Measurements from ENCODE around the gene CES1. TPM values are rescaled to one million over a fixed set of nuclear protein-coding genes. Genes with fewer than 3 reads are reported as not detected.

The CES1 gene
- total RNA-seq, 1 donor: 2.9 TPM

- H3K9me3 ChIP-seq (ENCODE audit: low read depth, low read length): no peaks in the 10 kb centered on the region
- H3K27me3 ChIP-seq (ENCODE audit: insufficient read depth, low read length): peaks cover 4% of the 10 kb centered on the region
- no peaks in the 10 kb centered on the region for H3K79me2 ChIP-seq (ENCODE audit: insufficient read depth, low read length)
- no peaks in the 10 kb centered on the region for H3K36me3 ChIP-seq (ENCODE audit: insufficient read depth, low read length)
- no peak for TF ChIP-seq CTCF (IDR thresholded peaks at IDR 0.05; ENCODE audit: extremely low read depth, low read depth, low read length)
- no peaks in the 10 kb centered on the region for H4K20me1 ChIP-seq (ENCODE audit: insufficient read depth, low read length)
- DNase-seq (ENCODE audit: insufficient read length, low spot score, missing footprints): no peak
- no peak overlapping the region for H3K4me2 ChIP-seq (ENCODE audit: insufficient read depth, low read length)
- no peak overlapping the region for H3K4me3 ChIP-seq (ENCODE audit: insufficient read depth, low read length)
- no peaks in the 10 kb centered on the region for H3K4me1 ChIP-seq (ENCODE audit: insufficient read depth, low read length)
- no peak overlapping the region for H3K27ac ChIP-seq (ENCODE audit: low read depth, low read length)
- H2AFZ ChIP-seq (ENCODE audit: low read length): no peak overlapping the region
Observed at GRCh38 chr16:55846598-55847346, 13.9 kb upstream of the CES1 start.

- Histone ChIP-seq H3K4me3 (ENCODE audit: insufficient read depth, low read length) (no peak overlapping the region), H2AFZ (ENCODE audit: low read length) (no peak overlapping the region), H3K9me3 (ENCODE audit: low read depth, low read length) (no peaks in the 10 kb centered on the region), H3K4me1 (ENCODE audit: insufficient read depth, low read length) (no peaks in the 10 kb centered on the region), H3K27me3 (ENCODE audit: insufficient read depth, low read length) (peaks cover 4% of the 10 kb centered on the region), H3K27ac (ENCODE audit: low read depth, low read length) (no peak overlapping the region), H3K36me3 (ENCODE audit: insufficient read depth, low read length) (no peaks in the 10 kb centered on the region), H4K20me1 (ENCODE audit: insufficient read depth, low read length) (no peaks in the 10 kb centered on the region), H3K79me2 (ENCODE audit: insufficient read depth, low read length) (no peaks in the 10 kb centered on the region), H3K4me2 (ENCODE audit: insufficient read depth, low read length) (no peak overlapping the region)
- no peak for DNase-seq (ENCODE audit: insufficient read length, low spot score, missing footprints)
- no peak for TF ChIP-seq CTCF (IDR thresholded peaks at IDR 0.05; ENCODE audit: extremely low read depth, low read depth, low read length)
Observed at GRCh38 chr16:55843105-55843395, 10.2 kb upstream of the CES1 start.

GRCh38 chr16:55842369-55843104 lies 9.6 kb upstream of the CES1 start:
- Histone ChIP-seq H3K79me2 (ENCODE audit: insufficient read depth, low read length) (no peaks in the 10 kb centered on the region), H4K20me1 (ENCODE audit: insufficient read depth, low read length) (no peaks in the 10 kb centered on the region), H3K4me1 (ENCODE audit: insufficient read depth, low read length) (no peaks in the 10 kb centered on the region), H3K4me2 (ENCODE audit: insufficient read depth, low read length) (no peak overlapping the region), H3K36me3 (ENCODE audit: insufficient read depth, low read length) (no peaks in the 10 kb centered on the region), H3K27ac (ENCODE audit: low read depth, low read length) (no peak overlapping the region), H2AFZ (ENCODE audit: low read length) (no peak overlapping the region), H3K9me3 (ENCODE audit: low read depth, low read length) (no peaks in the 10 kb centered on the region), H3K4me3 (ENCODE audit: insufficient read depth, low read length) (no peak overlapping the region), H3K27me3 (ENCODE audit: insufficient read depth, low read length) (peaks cover 4% of the 10 kb centered on the region)
- peak; percentile 77 for TF ChIP-seq CTCF (IDR thresholded peaks at IDR 0.05; ENCODE audit: extremely low read depth, low read depth, low read length)
- peak; percentile 78 for DNase-seq (ENCODE audit: insufficient read length, low spot score, missing footprints)

- H3K4me2 ChIP-seq (ENCODE audit: insufficient read depth, low read length): no peak overlapping the region
- no peaks in the 10 kb centered on the region for H3K79me2 ChIP-seq (ENCODE audit: insufficient read depth, low read length)
- H2AFZ ChIP-seq (ENCODE audit: low read length): no peak overlapping the region
- no peaks in the 10 kb centered on the region for H3K27me3 ChIP-seq (ENCODE audit: insufficient read depth, low read length)
- no peaks in the 10 kb centered on the region for H4K20me1 ChIP-seq (ENCODE audit: insufficient read depth, low read length)
- H3K36me3 ChIP-seq (ENCODE audit: insufficient read depth, low read length): no peaks in the 10 kb centered on the region
- H3K27ac ChIP-seq (ENCODE audit: low read depth, low read length): no peak overlapping the region
- no peak for TF ChIP-seq CTCF (IDR thresholded peaks at IDR 0.05; ENCODE audit: extremely low read depth, low read depth, low read length)
- no peak for DNase-seq (ENCODE audit: insufficient read length, low spot score, missing footprints)
- no peaks in the 10 kb centered on the region for H3K4me1 ChIP-seq (ENCODE audit: insufficient read depth, low read length)
- no peaks in the 10 kb centered on the region for H3K9me3 ChIP-seq (ENCODE audit: low read depth, low read length)
- no peak overlapping the region for H3K4me3 ChIP-seq (ENCODE audit: insufficient read depth, low read length)
Observed at GRCh38 chr16:55839115-55839514, 6.2 kb upstream of the CES1 start.

All from osteoblast (primary cell).